HG02870 (cell line): ENCODE results near the gene KBTBD3.
"Not testable (repeated sequence)": the region's sequence is repeated elsewhere in the genome, so short reads cannot be mapped to it uniquely, and the experiment has no call there.

Source experiments
- ATAC-seq: cut with Tn5 transposase; IDR thresholded peaks from one replicate; pipeline ENCODE4 v1.9.1; 2021; ENCODE audit warnings: mild to moderate bottlenecking, moderate library complexity; ENCODE audit not compliant: unreplicated experiment

KBTBD3 gene

GRCh38 chr11:106012744-106013143 lies 64.4 kb downstream of the KBTBD3 start:
- no peak for ATAC-seq

GRCh38 chr11:106011481-106011880 lies 65.7 kb downstream of the KBTBD3 start:
- no peak for ATAC-seq

GRCh38 chr11:106003094-106003493 lies 74.1 kb downstream of the KBTBD3 start:
- not testable (repeated sequence) for ATAC-seq

- peak; percentile 65 for ATAC-seq
These were observed 75.7 kb downstream of the KBTBD3 start for GRCh38 chr11:106001304-106002012.
